ENCODE measurements around the gene TMEM18.
"Not testable (repeated sequence)": the region's sequence is repeated elsewhere in the genome, so short reads cannot be mapped to it uniquely, and the experiment has no call there.

The TMEM18 gene

DNA sequence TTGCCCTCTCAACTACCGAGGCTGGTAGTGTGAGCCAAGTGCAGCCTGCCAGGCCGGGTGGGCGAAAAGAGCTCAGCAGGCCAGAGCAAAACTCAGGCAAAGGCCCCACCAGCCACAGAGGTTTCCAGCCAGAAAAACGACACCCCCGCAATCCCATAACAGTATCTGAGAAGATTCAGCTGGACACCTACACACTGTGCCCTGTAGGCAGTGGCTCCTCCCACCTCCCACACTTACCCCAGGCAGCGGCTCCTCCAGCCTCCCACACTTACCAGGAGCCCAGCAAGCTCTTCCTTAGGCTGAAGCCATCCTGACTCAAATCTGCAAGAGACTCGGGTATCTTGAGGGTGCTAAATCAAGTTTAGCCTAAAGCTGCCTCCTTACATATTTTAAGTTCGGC is 15.6 kb upstream of the TMEM18 start:
- no peak for FAIRE-seq

DNA sequence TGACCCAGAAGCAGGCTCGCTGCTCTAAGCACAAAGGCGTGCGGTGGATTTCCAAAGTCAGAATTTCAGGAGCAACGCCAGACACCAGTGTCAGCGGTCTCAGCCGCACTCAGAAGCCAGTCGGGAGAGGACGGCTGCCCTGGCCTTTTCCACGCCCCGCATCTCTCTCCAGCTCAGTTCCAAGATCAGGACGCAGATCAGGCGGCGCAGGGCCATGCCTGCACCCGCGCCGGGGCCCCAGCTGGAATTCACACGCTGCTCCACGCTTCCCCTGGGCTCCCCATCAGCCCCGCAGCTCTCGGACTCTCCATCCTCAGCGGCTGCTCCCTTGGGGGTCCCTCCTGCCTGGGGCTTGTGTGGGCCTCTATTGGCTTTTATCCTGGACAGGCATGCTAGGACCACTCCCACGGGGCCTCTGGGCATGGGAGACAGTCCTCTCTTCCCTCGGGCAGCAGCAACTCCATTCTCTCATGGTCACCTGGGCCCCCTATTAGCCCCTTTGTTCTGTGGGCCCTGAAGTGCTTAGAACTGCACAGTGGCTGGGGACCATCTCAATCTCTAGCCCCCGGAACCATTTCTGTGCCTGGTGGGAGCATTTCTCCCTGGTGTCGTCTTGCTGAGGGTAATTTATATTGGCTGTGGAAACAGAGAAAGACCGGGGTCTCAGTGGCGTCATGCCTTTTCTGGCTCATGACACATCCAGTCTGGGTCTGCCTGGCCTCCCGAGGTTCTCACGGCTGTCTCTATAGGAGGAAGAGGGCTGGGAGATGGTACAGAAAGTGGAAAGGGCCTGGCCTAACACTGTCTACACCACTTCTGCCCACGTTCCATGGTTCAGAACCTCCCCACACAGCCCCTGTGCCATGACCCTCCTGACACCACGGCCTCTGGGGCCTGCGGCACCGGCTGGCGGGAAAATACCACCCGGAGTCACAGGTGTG is 14.9 kb upstream of the TMEM18 start:
- no peak for FAIRE-seq

DNA sequence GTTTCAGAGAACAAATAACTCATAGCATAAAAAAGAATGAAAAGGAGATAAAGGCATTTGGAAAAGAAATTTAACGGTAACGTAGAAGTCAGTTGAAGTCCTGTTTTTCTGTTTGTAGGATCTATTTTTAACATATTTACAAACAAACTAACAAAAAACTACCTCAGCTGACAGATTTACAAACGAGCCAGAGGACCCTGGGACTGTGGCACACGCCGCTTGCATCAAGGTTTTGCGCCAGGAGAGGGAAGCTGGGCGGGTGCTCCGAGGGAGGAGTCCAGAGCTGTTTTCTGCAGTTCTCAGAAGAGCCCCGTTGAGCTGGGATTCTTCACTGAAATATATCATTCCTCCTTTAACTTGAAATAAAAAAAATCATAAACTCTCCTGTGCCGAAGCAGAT is 13.6 kb upstream of the TMEM18 start:
- FAIRE-seq, result no peak

GRCh38 chr2:689877-690510 is 12.8 kb upstream of the TMEM18 start:
- FAIRE-seq, result no peak

DNA sequence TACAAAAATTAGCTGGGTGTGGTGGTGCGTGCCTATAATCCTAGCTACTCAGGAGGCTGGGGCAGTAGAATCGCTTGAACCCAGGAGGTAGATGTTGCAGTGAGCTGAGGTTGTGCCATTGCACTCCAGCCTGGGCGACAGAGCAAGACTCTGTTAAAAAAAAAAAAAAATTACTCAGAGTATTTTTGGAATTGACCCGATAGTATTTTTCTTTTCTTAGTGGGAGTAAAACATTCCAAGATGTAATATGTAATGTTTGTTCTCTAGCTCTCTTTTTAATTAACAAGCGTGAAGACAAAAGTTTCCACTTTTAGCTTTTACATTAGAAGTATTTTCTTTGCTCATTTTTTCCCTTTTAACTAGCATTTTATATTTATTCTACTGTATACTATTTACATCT is 12.0 kb upstream of the TMEM18 start:
- no peak for FAIRE-seq

GRCh38 chr2:688504-689076 is 11.4 kb upstream of the TMEM18 start:
- no peak for FAIRE-seq

DNA sequence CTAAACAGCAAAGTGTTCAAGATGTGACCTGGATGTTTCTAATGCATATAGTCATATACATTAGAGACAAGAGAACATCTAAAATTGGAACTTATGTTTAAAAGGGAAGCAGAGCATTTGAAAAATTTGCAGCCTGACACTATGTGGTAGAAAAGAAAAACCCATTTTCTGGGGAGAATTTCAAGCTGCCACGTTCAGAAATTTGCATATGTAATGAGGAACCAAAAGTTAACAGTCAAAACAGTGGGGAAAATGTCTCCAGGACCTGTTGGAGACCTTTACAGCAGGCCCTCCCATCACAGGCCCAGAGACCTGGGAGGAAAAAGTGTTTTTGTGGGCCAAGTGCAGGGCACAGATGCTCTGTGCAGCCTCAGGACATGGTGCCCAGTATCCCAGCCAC is 8.2 kb upstream of the TMEM18 start:
- FAIRE-seq, result no peak

GRCh38 chr2:684913-685312 is 7.7 kb upstream of the TMEM18 start:
- not testable (repeated sequence) for FAIRE-seq

- no peak for FAIRE-seq
These were observed 5.0 kb upstream of the TMEM18 start for GRCh38 chr2:682226-682625.

- FAIRE-seq, result no peak
These were observed 4.1 kb upstream of the TMEM18 start for GRCh38 chr2:681312-681711.

- FAIRE-seq, result no peak
These were observed 3.3 kb upstream of the TMEM18 start for GRCh38 chr2:680496-680895.

GRCh38 chr2:678964-679363 is 1.8 kb upstream of the TMEM18 start:
- FAIRE-seq, result no peak

- FAIRE-seq, result peak; percentile 46
These were observed 849 bp upstream of the TMEM18 start for GRCh38 chr2:677959-678550.

- peak; percentile 69 for FAIRE-seq
These were observed 555 bp downstream of the TMEM18 start for GRCh38 chr2:676647-677055.

DNA sequence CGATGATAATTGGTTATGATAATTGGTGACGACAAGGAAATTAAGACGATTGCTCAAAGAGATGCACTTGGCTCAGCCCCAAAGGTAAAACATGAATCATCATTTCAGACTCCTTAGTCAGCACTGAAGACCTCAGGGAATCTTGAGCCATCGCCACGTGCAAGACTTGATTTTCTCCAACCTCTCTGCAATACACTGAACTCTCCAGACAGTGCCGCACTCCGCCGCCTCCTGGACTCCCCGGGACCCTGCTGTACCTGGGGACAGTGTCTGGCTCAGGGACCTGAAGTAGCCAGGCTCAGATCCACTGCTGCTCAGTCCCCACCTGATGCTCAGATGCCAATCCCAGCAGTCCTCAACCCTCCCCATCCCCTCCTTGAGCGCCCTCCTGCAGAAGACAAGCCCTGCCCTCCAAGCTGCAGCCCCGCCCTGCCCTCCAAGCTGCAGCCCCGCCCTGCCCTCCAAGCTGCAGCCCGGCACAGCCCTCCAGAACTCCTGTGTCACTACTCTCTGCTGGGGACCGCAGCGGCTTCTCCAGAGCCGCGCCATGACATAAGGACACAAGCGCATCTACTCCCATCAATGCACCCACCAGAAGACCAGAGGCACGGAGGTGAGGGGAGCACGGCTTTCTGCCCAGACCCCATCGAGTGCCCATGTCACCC is 1.1 kb downstream of the TMEM18 start:
- FAIRE-seq, result no peak

GRCh38 chr2:675460-675859 is 1.7 kb downstream of the TMEM18 start:
- no peak for FAIRE-seq

GRCh38 chr2:675051-675450 is 2.2 kb downstream of the TMEM18 start:
- no peak for FAIRE-seq

- no peak for FAIRE-seq
These were observed 2.8 kb downstream of the TMEM18 start for GRCh38 chr2:674321-674985.

GRCh38 chr2:673615-674320 is 3.4 kb downstream of the TMEM18 start:
- no peak for FAIRE-seq

- no peak for FAIRE-seq
These were observed 4.2 kb downstream of the TMEM18 start for GRCh38 chr2:673016-673415.

DNA sequence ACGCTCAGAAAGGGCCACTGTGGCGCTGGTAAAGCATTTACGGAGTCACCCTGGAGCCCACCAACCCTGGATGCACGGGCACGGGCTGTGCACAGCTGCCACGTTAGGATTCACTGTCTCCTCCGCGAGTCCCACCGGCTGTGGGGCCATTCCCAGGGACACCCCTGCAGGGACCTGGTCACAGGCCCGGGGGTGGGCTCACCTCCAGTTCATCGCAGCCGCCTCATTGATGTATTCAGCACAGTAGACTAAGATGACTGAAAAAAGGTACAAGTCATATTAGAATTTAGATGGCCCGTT is 4.7 kb downstream of the TMEM18 start:
- FAIRE-seq, result no peak
